Neural progenitor cell (in vitro differentiated cells): ENCODE results near the gene FSTL4. TPM values are rescaled to one million over a fixed set of nuclear protein-coding genes. Genes with fewer than 3 reads are reported as not detected.

Source experiments
- DNase-seq: peaks from one replicate; pipeline ENCODE4 v3.0.0-alpha.2; 2016; ENCODE audit warnings: low spot score
- H2AFZ ChIP-seq: fragments of 200-600 bp; sonication (generic); replicated peaks from 2 replicates; pipeline ENCODE4 v1.6.1; 2016; ENCODE audit warnings: antibody characterized with exemption
- H3F3A ChIP-seq: fragments of 200-600 bp; sonication (generic); 2 replicates; pipeline ENCODE4 v1.6.1; 2016; ENCODE audit warnings: antibody characterized with exemption, low read depth
- H3K27ac ChIP-seq: fragments of 200-600 bp; sonication (generic); 2 replicates; pipeline ENCODE4 v1.5.1; 2016; ENCODE audit warnings: mild to moderate bottlenecking
- H3K27me3 ChIP-seq: fragments of 200-600 bp; sonication (generic); 2 replicates; pipeline ENCODE4 v1.6.1; 2016; ENCODE audit warnings: mild to moderate bottlenecking, moderate library complexity
- H3K36me3 ChIP-seq: fragments of 200-600 bp; sonication (generic); 2 replicates; pipeline ENCODE4 v1.5.1; 2016
- H3K4me1 ChIP-seq: fragments of 200-600 bp; sonication (generic); 2 replicates; pipeline ENCODE4 v1.6.1; 2016; ENCODE audit warnings: mixed run types
- H3K4me2 ChIP-seq: fragments of 200-600 bp; sonication (generic); 2 replicates; pipeline ENCODE4 v1.6.1; 2016
- H3K4me3 ChIP-seq: fragments of 200-600 bp; sonication (generic); 2 replicates; pipeline ENCODE4 v1.5.1; 2016
- H3K79me2 ChIP-seq: fragments of 200-600 bp; sonication (generic); 2 replicates; pipeline ENCODE4 v1.6.1; 2016; ENCODE audit warnings: low read depth
- H3K9ac ChIP-seq: fragments of 200-600 bp; sonication (generic); 2 replicates; pipeline ENCODE4 v1.6.1; 2016
- H3K9me3 ChIP-seq: fragments of 200-600 bp; sonication (generic); 2 replicates; pipeline ENCODE4 v1.5.1; 2016; ENCODE audit warnings: low read depth
- H4K20me1 ChIP-seq: fragments of 200-600 bp; sonication (generic); 2 replicates; pipeline ENCODE4 v1.6.1; 2016; ENCODE audit warnings: low read depth
- H3K27ac Mint-ChIP-seq: 3 replicates; pipeline ENCODE4 v1.8.0; 2021; ENCODE audit warnings: mixed read lengths
- H3K27me3 Mint-ChIP-seq: 2 replicates; pipeline ENCODE4 v1.8.0; 2022; ENCODE audit warnings: low read depth, mild to moderate bottlenecking, inconsistent platforms, moderate library complexity, mixed read lengths; ENCODE audit not compliant: insufficient read depth
- H3K36me3 Mint-ChIP-seq: 3 replicates; pipeline ENCODE4 v1.8.0; 2021; ENCODE audit warnings: mixed read lengths
- H3K4me1 Mint-ChIP-seq: 3 replicates; pipeline ENCODE4 v1.8.0; 2021; ENCODE audit warnings: mixed read lengths
- H3K4me3 Mint-ChIP-seq: 3 replicates; pipeline ENCODE4 v1.8.0; 2021; ENCODE audit warnings: mild to moderate bottlenecking, moderate library complexity, mixed read lengths
- H3K9me3 Mint-ChIP-seq: 3 replicates; pipeline ENCODE4 v1.8.0; 2020; ENCODE audit warnings: mixed read lengths
- EZH2 ChIP-seq: fragments of 200-600 bp; sonication (generic); IDR thresholded peaks from 2 replicates; pipeline ENCODE4 v1.6.1; 2017; ENCODE audit warnings: antibody characterized with exemption, mild to moderate bottlenecking, moderate library complexity
- EZH2phosphoT487 ChIP-seq: fragments of 200-600 bp; sonication (generic); IDR thresholded peaks from 2 replicates; pipeline ENCODE4 v1.6.1; 2017; ENCODE audit warnings: antibody characterized with exemption
- total RNA-seq: library from RNA; depleted of rRNA; stranded (reverse); fragments of >200 nt; gene quantifications from 2 replicates; pipeline ENCODE4 v1.2.3, GENCODE V29; 2015; ENCODE audit warnings: low replicate concordance
- TF ChIP-seq, protein P1 (sequence below): fragments of 200-600 bp; sonication (generic); IDR thresholded peaks from 2 replicates; pipeline ENCODE4 v1.5.1; 2017; ENCODE audit warnings: antibody characterized with exemption, mild to moderate bottlenecking

The FSTL4 gene
- total RNA-seq, 1 donor from 2014 or later: 0.95 TPM

DNA sequence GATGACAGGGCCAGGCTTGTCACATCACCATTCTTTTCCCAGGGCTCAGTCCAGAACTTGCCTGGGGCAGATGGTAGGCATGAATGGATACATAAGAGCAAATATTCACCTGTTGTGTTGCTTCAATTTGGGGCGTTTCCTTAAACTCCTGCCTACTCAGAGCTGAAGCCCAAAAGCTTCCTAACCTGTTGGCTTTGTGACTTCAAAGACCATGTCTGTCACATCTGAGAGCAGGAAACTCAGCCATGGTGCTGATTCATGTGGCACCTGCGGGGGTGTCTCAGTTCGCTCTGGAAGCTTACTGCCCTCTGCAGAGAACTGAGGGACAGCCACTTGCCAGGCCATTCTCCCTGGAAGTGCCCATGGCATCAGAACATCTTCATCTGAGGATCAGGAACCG is 313.9 kb downstream of the FSTL4 start:
- Histone ChIP-seq H3K9me3 (no peaks in the 10 kb centered on the region), H2AFZ (no peak overlapping the region), H3K4me3 (no peak overlapping the region), H3K27me3 (no peaks in the 10 kb centered on the region), H3K4me2 (no peak overlapping the region), H3K4me1 (no peaks in the 10 kb centered on the region), H3K27ac (no peak overlapping the region), H3K79me2 (no peaks in the 10 kb centered on the region), H4K20me1 (no peaks in the 10 kb centered on the region), H3K9ac (no peak overlapping the region), H3K36me3 (no peaks in the 10 kb centered on the region), H3F3A (no peaks in the 10 kb centered on the region)
- H3K4me1 Mint-ChIP-seq: peaks cover 5% of the 10 kb centered on the region
- no peak for DNase-seq
- H3K9me3 Mint-ChIP-seq: no peaks in the 10 kb centered on the region
- no peak overlapping the region for H3K27ac Mint-ChIP-seq
- H3K27me3 Mint-ChIP-seq: peaks cover 15% of the 10 kb centered on the region
- no peak overlapping the region for H3K4me3 Mint-ChIP-seq
- no peaks in the 10 kb centered on the region for H3K36me3 Mint-ChIP-seq
- TF ChIP-seq EZH2 (no peak), EZH2phosphoT487 (no peak)
- TF ChIP-seq, protein P1, sequence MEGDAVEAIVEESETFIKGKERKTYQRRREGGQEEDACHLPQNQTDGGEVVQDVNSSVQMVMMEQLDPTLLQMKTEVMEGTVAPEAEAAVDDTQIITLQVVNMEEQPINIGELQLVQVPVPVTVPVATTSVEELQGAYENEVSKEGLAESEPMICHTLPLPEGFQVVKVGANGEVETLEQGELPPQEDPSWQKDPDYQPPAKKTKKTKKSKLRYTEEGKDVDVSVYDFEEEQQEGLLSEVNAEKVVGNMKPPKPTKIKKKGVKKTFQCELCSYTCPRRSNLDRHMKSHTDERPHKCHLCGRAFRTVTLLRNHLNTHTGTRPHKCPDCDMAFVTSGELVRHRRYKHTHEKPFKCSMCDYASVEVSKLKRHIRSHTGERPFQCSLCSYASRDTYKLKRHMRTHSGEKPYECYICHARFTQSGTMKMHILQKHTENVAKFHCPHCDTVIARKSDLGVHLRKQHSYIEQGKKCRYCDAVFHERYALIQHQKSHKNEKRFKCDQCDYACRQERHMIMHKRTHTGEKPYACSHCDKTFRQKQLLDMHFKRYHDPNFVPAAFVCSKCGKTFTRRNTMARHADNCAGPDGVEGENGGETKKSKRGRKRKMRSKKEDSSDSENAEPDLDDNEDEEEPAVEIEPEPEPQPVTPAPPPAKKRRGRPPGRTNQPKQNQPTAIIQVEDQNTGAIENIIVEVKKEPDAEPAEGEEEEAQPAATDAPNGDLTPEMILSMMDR: no peak

GRCh38 chr5:133297293-133297692 is 315.0 kb downstream of the FSTL4 start:
- Histone ChIP-seq H3F3A (no peaks in the 10 kb centered on the region), H3K4me1 (no peaks in the 10 kb centered on the region), H3K4me3 (no peak overlapping the region), H3K9ac (no peak overlapping the region), H3K36me3 (no peaks in the 10 kb centered on the region), H3K27me3 (no peaks in the 10 kb centered on the region), H2AFZ (no peak overlapping the region), H3K4me2 (no peak overlapping the region), H3K79me2 (no peaks in the 10 kb centered on the region), H4K20me1 (no peaks in the 10 kb centered on the region), H3K27ac (no peak overlapping the region), H3K9me3 (no peaks in the 10 kb centered on the region)
- Mint-ChIP-seq H3K27ac (no peak overlapping the region), H3K36me3 (no peaks in the 10 kb centered on the region), H3K9me3 (no peaks in the 10 kb centered on the region), H3K27me3 (peaks cover 15% of the 10 kb centered on the region), H3K4me3 (no peak overlapping the region), H3K4me1 (peaks cover 5% of the 10 kb centered on the region)
- TF ChIP-seq EZH2 (no peak), EZH2phosphoT487 (no peak)
- TF ChIP-seq, protein P1: no peak
- no peak for DNase-seq

DNA sequence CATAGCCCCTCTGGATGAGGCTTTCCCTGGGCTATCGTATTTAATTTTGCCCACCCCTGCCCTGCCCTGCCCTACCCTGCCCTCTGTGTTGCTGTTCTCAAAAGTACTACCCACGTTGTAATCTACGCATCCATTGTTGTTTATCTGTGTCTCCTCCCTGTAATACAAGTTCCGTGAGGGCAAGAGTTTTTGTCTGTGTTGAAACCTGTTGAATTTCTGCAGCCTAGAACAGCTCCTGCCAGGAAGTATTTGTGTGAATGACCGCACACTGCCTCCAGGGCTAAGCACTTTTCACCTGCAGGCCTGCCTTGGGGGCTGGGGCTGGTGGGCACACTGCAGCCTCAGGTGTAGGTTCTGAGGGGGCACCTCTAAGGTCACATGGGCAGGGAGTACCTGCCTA is 315.7 kb downstream of the FSTL4 start:
- TF ChIP-seq EZH2 (no peak), EZH2phosphoT487 (no peak)
- TF ChIP-seq, protein P1: no peak
- Histone ChIP-seq H2AFZ (no peak overlapping the region), H3K4me3 (no peak overlapping the region), H3K27me3 (no peaks in the 10 kb centered on the region), H3K36me3 (no peaks in the 10 kb centered on the region), H4K20me1 (no peaks in the 10 kb centered on the region), H3K79me2 (no peaks in the 10 kb centered on the region), H3K9ac (no peak overlapping the region), H3K27ac (no peak overlapping the region), H3K4me1 (no peaks in the 10 kb centered on the region), H3F3A (no peaks in the 10 kb centered on the region), H3K4me2 (no peak overlapping the region), H3K9me3 (no peaks in the 10 kb centered on the region)
- Mint-ChIP-seq H3K27ac (no peak overlapping the region), H3K4me1 (peaks cover 5% of the 10 kb centered on the region), H3K36me3 (no peaks in the 10 kb centered on the region), H3K9me3 (no peaks in the 10 kb centered on the region), H3K27me3 (peaks cover 12% of the 10 kb centered on the region), H3K4me3 (no peak overlapping the region)
- DNase-seq: no peak
